Activated B cell treated with CpG ODN at 0.5 μM for 24 hours (primary cell): ENCODE results near the gene RPS3A. TPM values are rescaled to one million over a fixed set of nuclear protein-coding genes. Genes with fewer than 3 reads are reported as not detected.
A peak's percentile ranks its signal among the peaks of the same experiment; 100 is the strongest.

Experiments used
- ATAC-seq: fragments of 200-7000 bp; cut with Tn5 transposase; one replicate; pipeline ENCODE4 v1.10.0; 2021; ENCODE audit warnings: low read depth, mild to moderate bottlenecking, moderate library complexity
- CTCF ChIA-PET: fragments of 350-600 bp; sonication (Branson Sonifier 250); formaldehyde crosslinking; loops from one replicate; lab custom pipeline; 2021; ENCODE audit warnings: antibody characterized with exemption; lab: Charles Lee
- POLR2A ChIA-PET: fragments of 350-600 bp; sonication (Branson Sonifier 250); formaldehyde crosslinking; loops from one replicate; lab custom pipeline; 2021; ENCODE audit warnings: antibody characterized with exemption; lab: Charles Lee
- DNase-seq: peaks from one replicate; pipeline ENCODE4 v3.0.0; 2022
- H3K27ac Mint-ChIP-seq: one replicate; pipeline ENCODE4 v1.8.0; 2020; ENCODE audit warnings: mixed read lengths
- H3K27me3 Mint-ChIP-seq: one replicate; pipeline ENCODE4 v1.8.0; 2021; ENCODE audit warnings: mixed read lengths
- H3K36me3 Mint-ChIP-seq: one replicate; pipeline ENCODE4 v1.8.0; 2021; ENCODE audit warnings: low read depth, mixed read lengths
- H3K4me1 Mint-ChIP-seq: one replicate; pipeline ENCODE4 v1.8.0; 2021; ENCODE audit warnings: mixed read lengths
- H3K4me3 Mint-ChIP-seq: one replicate; pipeline ENCODE4 v1.8.0; 2020; ENCODE audit warnings: mild to moderate bottlenecking, mixed read lengths
- H3K9me3 Mint-ChIP-seq: one replicate; pipeline ENCODE4 v1.8.0; 2020; ENCODE audit warnings: mixed read lengths
- intact Hi-C: fragments of 100-400 bp; cut with micrococcal nuclease; formaldehyde crosslinking; loops from one replicate; pipeline ENCODE4 v1.15.1; 2024
- total RNA-seq: library from RNA; stranded (reverse); gene quantifications from 2 replicates; pipeline ENCODE4 v1.2.3, GENCODE V29; 2022
- TF ChIP-seq, protein P1 (sequence below): fragments of 200-600 bp; IDR thresholded peaks from one replicate; pipeline ENCODE4 v1.8.0; 2022; ENCODE audit warnings: antibody characterized with exemption, mild to moderate bottlenecking

Gene RPS3A
- total RNA-seq, 1 donor from 2014 or later = 3,089 TPM

DNA sequence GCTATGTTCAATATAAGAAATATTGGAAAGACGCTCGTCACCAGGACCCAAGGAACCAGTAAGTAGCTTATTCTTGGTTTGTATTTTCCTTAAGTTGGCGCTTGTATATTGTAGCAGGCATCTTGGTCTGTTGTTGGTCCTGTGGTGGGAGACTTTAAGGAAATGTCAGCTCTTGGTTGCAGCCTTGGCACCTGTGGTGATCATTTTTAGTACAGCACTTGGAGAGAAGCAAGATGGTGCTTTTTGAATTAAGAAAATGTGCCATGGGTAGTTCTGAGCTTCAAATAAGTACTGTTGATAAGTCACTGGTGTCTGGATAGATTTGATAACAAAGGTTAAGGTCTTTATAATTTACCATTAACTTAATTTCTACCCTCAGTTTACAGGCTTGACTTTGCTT, 1.1 kb downstream of the RPS3A start:
- peaks cover under 1% of the 10 kb centered on the region for H3K27me3 Mint-ChIP-seq
- ChIA-PET POLR2A (interaction anchor here (0.6 to 4.8 kb wide), 7 partner anchors 10 to 660 kb away, joined by 3 to 45 read pairs (median 4); partner anchors contain the start of genes GATB and LRBA), CTCF (interaction anchor here (0.6 kb wide), 1 partner anchor 95 kb away, joined by 3 read pairs; no protein-coding TSS in a partner anchor)
- intact Hi-C loops = no loop called here
- H3K27ac Mint-ChIP-seq = peak overlapping the region; percentile 98
- TF ChIP-seq, protein P1, sequence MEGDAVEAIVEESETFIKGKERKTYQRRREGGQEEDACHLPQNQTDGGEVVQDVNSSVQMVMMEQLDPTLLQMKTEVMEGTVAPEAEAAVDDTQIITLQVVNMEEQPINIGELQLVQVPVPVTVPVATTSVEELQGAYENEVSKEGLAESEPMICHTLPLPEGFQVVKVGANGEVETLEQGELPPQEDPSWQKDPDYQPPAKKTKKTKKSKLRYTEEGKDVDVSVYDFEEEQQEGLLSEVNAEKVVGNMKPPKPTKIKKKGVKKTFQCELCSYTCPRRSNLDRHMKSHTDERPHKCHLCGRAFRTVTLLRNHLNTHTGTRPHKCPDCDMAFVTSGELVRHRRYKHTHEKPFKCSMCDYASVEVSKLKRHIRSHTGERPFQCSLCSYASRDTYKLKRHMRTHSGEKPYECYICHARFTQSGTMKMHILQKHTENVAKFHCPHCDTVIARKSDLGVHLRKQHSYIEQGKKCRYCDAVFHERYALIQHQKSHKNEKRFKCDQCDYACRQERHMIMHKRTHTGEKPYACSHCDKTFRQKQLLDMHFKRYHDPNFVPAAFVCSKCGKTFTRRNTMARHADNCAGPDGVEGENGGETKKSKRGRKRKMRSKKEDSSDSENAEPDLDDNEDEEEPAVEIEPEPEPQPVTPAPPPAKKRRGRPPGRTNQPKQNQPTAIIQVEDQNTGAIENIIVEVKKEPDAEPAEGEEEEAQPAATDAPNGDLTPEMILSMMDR = no peak
- H3K4me3 Mint-ChIP-seq = peak overlapping the region; percentile 99
- no peaks in the 10 kb centered on the region for H3K9me3 Mint-ChIP-seq
- peaks cover 54% of the 10 kb centered on the region for H3K36me3 Mint-ChIP-seq
- peaks cover 40% of the 10 kb centered on the region for H3K4me1 Mint-ChIP-seq
- no peak for DNase-seq
- no peak for ATAC-seq

DNA sequence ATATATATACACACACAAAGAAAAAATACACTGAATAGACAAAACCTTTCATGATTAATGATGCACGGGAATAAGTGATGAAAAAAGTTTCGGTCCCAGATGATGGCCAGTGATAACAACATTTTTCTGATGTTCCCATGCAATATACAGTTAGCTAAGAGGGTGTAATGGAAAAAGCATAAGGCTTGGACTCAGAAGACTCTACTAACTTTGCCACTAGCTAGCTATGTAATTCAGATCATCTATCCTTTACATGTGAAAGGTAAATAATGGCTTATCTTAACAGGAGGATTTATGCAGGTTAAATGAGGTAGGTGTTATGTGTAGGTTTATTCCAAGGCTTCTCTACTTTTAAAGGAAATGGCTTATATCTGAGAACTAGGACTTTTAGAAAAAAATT, 4.3 kb downstream of the RPS3A start:
- ATAC-seq (no peak), DNase-seq (no peak)
- TF ChIP-seq, protein P1 = no peak
- ChIA-PET POLR2A (interaction anchor here (1.7 kb wide), 1 partner anchor 13 kb away, joined by 10 read pairs; no protein-coding TSS in a partner anchor), CTCF (no interaction called here)
- H3K36me3 Mint-ChIP-seq = peaks cover 83% of the 10 kb centered on the region
- no peaks in the 10 kb centered on the region for H3K27me3 Mint-ChIP-seq
- H3K27ac Mint-ChIP-seq = no peak overlapping the region
- no peak overlapping the region for H3K4me3 Mint-ChIP-seq
- H3K9me3 Mint-ChIP-seq = no peaks in the 10 kb centered on the region
- intact Hi-C loops = no loop called here
- peaks cover 31% of the 10 kb centered on the region for H3K4me1 Mint-ChIP-seq

DNA sequence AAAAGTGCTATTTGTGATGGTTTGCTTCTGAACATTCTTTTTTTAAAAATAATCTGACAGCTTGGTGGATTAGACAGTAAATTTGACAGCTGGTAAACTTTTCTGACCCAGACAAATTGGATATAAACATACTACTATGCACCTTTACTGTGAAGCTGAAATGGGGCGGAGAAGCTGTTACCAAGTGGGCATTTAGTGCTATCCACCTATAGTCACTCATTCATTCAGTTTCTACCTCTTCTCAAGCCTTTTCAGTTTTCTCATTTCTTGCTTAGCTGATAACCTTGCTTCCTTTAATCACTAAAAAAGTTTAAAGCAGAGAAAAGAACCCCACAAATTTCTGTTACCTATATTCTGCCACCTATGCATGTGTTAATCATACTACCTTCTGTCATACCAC, 5.2 kb downstream of the RPS3A start:
- DNase-seq = no peak
- H3K27ac Mint-ChIP-seq = no peak overlapping the region
- ATAC-seq = no peak
- CTCF ChIA-PET = no interaction called here
- POLR2A ChIA-PET = interaction anchor here (1.7 kb wide), 1 partner anchor 12 kb away, joined by 10 read pairs; no protein-coding TSS in a partner anchor
- TF ChIP-seq, protein P1 = no peak
- peaks cover 24% of the 10 kb centered on the region for H3K4me1 Mint-ChIP-seq
- H3K4me3 Mint-ChIP-seq = no peak overlapping the region
- H3K36me3 Mint-ChIP-seq = peaks cover 80% of the 10 kb centered on the region
- no peaks in the 10 kb centered on the region for H3K9me3 Mint-ChIP-seq
- H3K27me3 Mint-ChIP-seq = no peaks in the 10 kb centered on the region
- intact Hi-C loops = no loop called here

DNA sequence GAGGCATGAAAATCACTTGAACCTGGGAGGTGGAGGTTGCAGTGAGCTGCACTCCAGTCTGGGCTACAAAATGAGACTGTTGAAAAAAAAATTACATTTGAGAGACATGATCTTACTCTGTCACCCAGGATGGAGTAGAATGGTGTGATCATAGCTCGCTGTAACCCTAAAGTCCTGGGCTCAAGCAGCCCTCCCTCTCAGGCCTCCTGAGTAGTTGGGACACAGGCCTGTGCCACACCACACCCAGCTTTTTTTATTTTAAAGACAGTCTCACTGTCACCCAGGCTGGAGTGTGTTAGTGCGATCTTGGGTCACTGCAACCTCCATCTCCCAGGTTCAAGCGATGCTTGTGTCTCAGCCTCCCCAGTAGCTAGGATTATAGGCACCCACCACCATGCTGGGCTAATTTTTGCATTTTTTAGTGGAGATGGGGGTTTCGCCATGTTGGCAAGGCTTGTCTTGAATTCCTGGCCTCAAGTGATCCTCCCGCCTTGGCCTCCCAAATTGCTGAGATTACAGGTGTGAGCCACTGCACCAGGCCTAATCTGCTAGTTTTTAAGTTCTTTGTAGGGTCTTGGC, 6.1 kb downstream of the RPS3A start:
- no peak overlapping the region for H3K4me3 Mint-ChIP-seq
- POLR2A ChIA-PET = interaction anchor here (1.7 kb wide), 1 partner anchor 11 kb away, joined by 10 read pairs; no protein-coding TSS in a partner anchor

DNA sequence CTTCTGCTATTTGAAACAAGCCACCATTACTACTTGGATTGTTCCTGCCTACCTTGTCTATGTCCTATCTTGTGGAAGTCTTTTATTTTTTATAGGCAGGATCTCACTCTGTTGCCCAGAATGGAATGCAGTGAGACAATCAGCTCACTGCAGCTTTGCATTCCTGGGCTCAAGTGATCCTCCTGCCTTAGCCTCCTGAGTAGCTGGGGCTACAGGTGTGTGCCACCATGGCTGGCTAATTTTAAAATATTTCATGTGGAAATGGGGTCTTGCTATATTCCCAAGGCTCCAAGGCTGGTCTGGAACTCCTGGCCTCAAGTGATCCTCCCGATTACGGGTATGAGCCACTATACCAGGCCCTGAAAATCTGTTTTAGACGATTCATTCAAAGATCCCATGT, 7.6 kb downstream of the RPS3A start:
- Mint-ChIP-seq H3K27ac (no peak overlapping the region), H3K4me1 (peaks cover 3% of the 10 kb centered on the region), H3K4me3 (no peak overlapping the region), H3K36me3 (peaks cover 60% of the 10 kb centered on the region), H3K27me3 (no peaks in the 10 kb centered on the region), H3K9me3 (no peaks in the 10 kb centered on the region)
- ChIA-PET POLR2A (no interaction called here), CTCF (no interaction called here)
- intact Hi-C loops = no loop called here
- ATAC-seq = no peak
- DNase-seq = no peak
- TF ChIP-seq, protein P1 = no peak

More for the DNA sequence above, 6.1 kb downstream of the RPS3A start:
- CTCF ChIA-PET = no interaction called here
- TF ChIP-seq, protein P1 = no peak
- H3K36me3 Mint-ChIP-seq = peaks cover 71% of the 10 kb centered on the region
- no peaks in the 10 kb centered on the region for H3K9me3 Mint-ChIP-seq
- no peak overlapping the region for H3K27ac Mint-ChIP-seq
- H3K4me1 Mint-ChIP-seq = peaks cover 18% of the 10 kb centered on the region
- intact Hi-C loops = no loop called here
- ATAC-seq (no peak), DNase-seq (no peak)
- no peaks in the 10 kb centered on the region for H3K27me3 Mint-ChIP-seq
